ENCODE data around the gene MUC5B.
"Not testable (repeated sequence)": the region's sequence is repeated elsewhere in the genome, so short reads cannot be mapped to it uniquely, and the experiment has no call there.

Gene MUC5B

GRCh38 chr11:1245717-1246116, 22.9 kb downstream of the MUC5B start:
- H3K9me3 ChIP-seq (ENCODE audit: control insufficient read depth, low read length); H3K4me3 ChIP-seq (ENCODE audit: low read length); H3K4me1 ChIP-seq (ENCODE audit: control insufficient read depth, insufficient read depth, low read length); H3K36me3 ChIP-seq (ENCODE audit: control insufficient read depth, insufficient read depth, low read length); H3K27me3 ChIP-seq (ENCODE audit: control insufficient read depth, insufficient read depth, low read length); H3K9ac ChIP-seq (ENCODE audit: low read length): not testable (repeated sequence)

- H3K27me3 ChIP-seq (ENCODE audit: control insufficient read depth, insufficient read depth, low read length); H3K36me3 ChIP-seq (ENCODE audit: control insufficient read depth, insufficient read depth, low read length); H3K9ac ChIP-seq (ENCODE audit: low read length); H3K9me3 ChIP-seq (ENCODE audit: control insufficient read depth, low read length); H3K4me3 ChIP-seq (ENCODE audit: low read length); H3K4me1 ChIP-seq (ENCODE audit: control insufficient read depth, insufficient read depth, low read length): not testable (repeated sequence)
Measured at GRCh38 chr11:1246301-1246700, 23.4 kb downstream of the MUC5B start.

GRCh38 chr11:1247026-1247425, 24.2 kb downstream of the MUC5B start:
- not testable (repeated sequence) for H3K9ac ChIP-seq (ENCODE audit: low read length); H3K4me1 ChIP-seq (ENCODE audit: control insufficient read depth, insufficient read depth, low read length); H3K27me3 ChIP-seq (ENCODE audit: control insufficient read depth, insufficient read depth, low read length); H3K36me3 ChIP-seq (ENCODE audit: control insufficient read depth, insufficient read depth, low read length); H3K9me3 ChIP-seq (ENCODE audit: control insufficient read depth, low read length); H3K4me3 ChIP-seq (ENCODE audit: low read length)

GRCh38 chr11:1248951-1249350, 26.1 kb downstream of the MUC5B start:
- not testable (repeated sequence) for H3K9ac ChIP-seq (ENCODE audit: low read length); H3K9me3 ChIP-seq (ENCODE audit: control insufficient read depth, low read length); H3K36me3 ChIP-seq (ENCODE audit: control insufficient read depth, insufficient read depth, low read length); H3K27me3 ChIP-seq (ENCODE audit: control insufficient read depth, insufficient read depth, low read length); H3K4me1 ChIP-seq (ENCODE audit: control insufficient read depth, insufficient read depth, low read length); H3K4me3 ChIP-seq (ENCODE audit: low read length)

GRCh38 chr11:1250411-1250810, 27.5 kb downstream of the MUC5B start:
- not testable (repeated sequence) for H3K9me3 ChIP-seq (ENCODE audit: control insufficient read depth, low read length); H3K36me3 ChIP-seq (ENCODE audit: control insufficient read depth, insufficient read depth, low read length); H3K27me3 ChIP-seq (ENCODE audit: control insufficient read depth, insufficient read depth, low read length); H3K4me3 ChIP-seq (ENCODE audit: low read length); H3K9ac ChIP-seq (ENCODE audit: low read length); H3K4me1 ChIP-seq (ENCODE audit: control insufficient read depth, insufficient read depth, low read length)

- H3K36me3 ChIP-seq (ENCODE audit: control insufficient read depth, insufficient read depth, low read length) = no peaks in the 10 kb centered on the region
- no peaks in the 10 kb centered on the region for H3K27me3 ChIP-seq (ENCODE audit: control insufficient read depth, insufficient read depth, low read length)
- H3K9ac ChIP-seq (ENCODE audit: low read length) = no peak overlapping the region
- H3K9me3 ChIP-seq (ENCODE audit: control insufficient read depth, low read length) = no peaks in the 10 kb centered on the region
- no peaks in the 10 kb centered on the region for H3K4me1 ChIP-seq (ENCODE audit: control insufficient read depth, insufficient read depth, low read length)
- H3K4me3 ChIP-seq (ENCODE audit: low read length) = no peak overlapping the region
Measured at GRCh38 chr11:1251236-1251770, 28.4 kb downstream of the MUC5B start.

- H3K27me3 ChIP-seq (ENCODE audit: control insufficient read depth, insufficient read depth, low read length) = no peaks in the 10 kb centered on the region
- no peaks in the 10 kb centered on the region for H3K9me3 ChIP-seq (ENCODE audit: control insufficient read depth, low read length)
- H3K4me3 ChIP-seq (ENCODE audit: low read length) = no peak overlapping the region
- H3K4me1 ChIP-seq (ENCODE audit: control insufficient read depth, insufficient read depth, low read length) = no peaks in the 10 kb centered on the region
- H3K36me3 ChIP-seq (ENCODE audit: control insufficient read depth, insufficient read depth, low read length) = no peaks in the 10 kb centered on the region
- no peak overlapping the region for H3K9ac ChIP-seq (ENCODE audit: low read length)
Measured at GRCh38 chr11:1252371-1253102, 29.7 kb downstream of the MUC5B start.

- H3K4me1 ChIP-seq (ENCODE audit: control insufficient read depth, insufficient read depth, low read length) = no peaks in the 10 kb centered on the region
Measured at GRCh38 chr11:1253103-1253485, 30.2 kb downstream of the MUC5B start.

GRCh38 chr11:1254086-1254648, 31.3 kb downstream of the MUC5B start:
- Histone ChIP-seq H3K36me3 (ENCODE audit: control insufficient read depth, insufficient read depth, low read length) (no peaks in the 10 kb centered on the region), H3K4me3 (ENCODE audit: low read length) (no peak overlapping the region), H3K9me3 (ENCODE audit: control insufficient read depth, low read length) (no peaks in the 10 kb centered on the region), H3K4me1 (ENCODE audit: control insufficient read depth, insufficient read depth, low read length) (no peaks in the 10 kb centered on the region), H3K27me3 (ENCODE audit: control insufficient read depth, insufficient read depth, low read length) (no peaks in the 10 kb centered on the region), H3K9ac (ENCODE audit: low read length) (no peak overlapping the region)

More at GRCh38 chr11:1253103-1253485, 30.2 kb downstream of the MUC5B start:
- Histone ChIP-seq H3K9me3 (ENCODE audit: control insufficient read depth, low read length) (no peaks in the 10 kb centered on the region), H3K9ac (ENCODE audit: low read length) (no peak overlapping the region), H3K4me3 (ENCODE audit: low read length) (no peak overlapping the region), H3K27me3 (ENCODE audit: control insufficient read depth, insufficient read depth, low read length) (no peaks in the 10 kb centered on the region), H3K36me3 (ENCODE audit: control insufficient read depth, insufficient read depth, low read length) (no peaks in the 10 kb centered on the region)

- Histone ChIP-seq H3K9ac (ENCODE audit: low read length) (no peak overlapping the region), H3K27me3 (ENCODE audit: control insufficient read depth, insufficient read depth, low read length) (no peaks in the 10 kb centered on the region), H3K36me3 (ENCODE audit: control insufficient read depth, insufficient read depth, low read length) (no peaks in the 10 kb centered on the region), H3K4me1 (ENCODE audit: control insufficient read depth, insufficient read depth, low read length) (no peaks in the 10 kb centered on the region), H3K4me3 (ENCODE audit: low read length) (no peak overlapping the region), H3K9me3 (ENCODE audit: control insufficient read depth, low read length) (no peaks in the 10 kb centered on the region)
Measured at GRCh38 chr11:1254733-1255132, 31.9 kb downstream of the MUC5B start.

GRCh38 chr11:1255151-1255550, 32.3 kb downstream of the MUC5B start:
- Histone ChIP-seq H3K9me3 (ENCODE audit: control insufficient read depth, low read length) (no peaks in the 10 kb centered on the region), H3K4me1 (ENCODE audit: control insufficient read depth, insufficient read depth, low read length) (no peaks in the 10 kb centered on the region), H3K4me3 (ENCODE audit: low read length) (no peak overlapping the region), H3K36me3 (ENCODE audit: control insufficient read depth, insufficient read depth, low read length) (no peaks in the 10 kb centered on the region), H3K27me3 (ENCODE audit: control insufficient read depth, insufficient read depth, low read length) (no peaks in the 10 kb centered on the region), H3K9ac (ENCODE audit: low read length) (no peak overlapping the region)

- H3K27me3 ChIP-seq (ENCODE audit: control insufficient read depth, insufficient read depth, low read length) = no peaks in the 10 kb centered on the region
- H3K9ac ChIP-seq (ENCODE audit: low read length) = no peak overlapping the region
- no peaks in the 10 kb centered on the region for H3K9me3 ChIP-seq (ENCODE audit: control insufficient read depth, low read length)
- no peaks in the 10 kb centered on the region for H3K4me1 ChIP-seq (ENCODE audit: control insufficient read depth, insufficient read depth, low read length)
- H3K36me3 ChIP-seq (ENCODE audit: control insufficient read depth, insufficient read depth, low read length) = no peaks in the 10 kb centered on the region
- no peak overlapping the region for H3K4me3 ChIP-seq (ENCODE audit: low read length)
Measured at GRCh38 chr11:1256257-1257045, 33.6 kb downstream of the MUC5B start.
